ENCODE measurements around the gene HARS2. TPM values are rescaled to one million over a fixed set of nuclear protein-coding genes. Genes with fewer than 3 reads are reported as not detected.
A peak's percentile ranks its signal among the peaks of the same experiment; 100 is the strongest.
"Not testable (repeated sequence)": the region's sequence is repeated elsewhere in the genome, so short reads cannot be mapped to it uniquely, and the experiment has no call there.

The HARS2 gene
- polyA plus RNA-seq, 2 of the 4 experiments (the other 2 are of a cell fraction): 44.9 to 55.1 TPM

- ChIA-PET POLR2A (interaction anchor here (0.6 to 2.8 kb wide), 26 partner anchors 8 to 1322 kb away, joined by 3 to 32 read pairs (median 8); partner anchors contain the start of genes ANKHD1, APBB3, EIF4EBP3 and HARS1), CTCF (interaction anchor here (0.8 to 1.4 kb wide), 10 partner anchors 8 to 272 kb away, joined by 3 to 6 read pairs (median 3); no protein-coding TSS in a partner anchor)
- TF ChIP-seq FOXS1 (CRISPR knock-in tag; IDR thresholded peaks at IDR 0.05) (no peak), KDM5A (IDR thresholded peaks at IDR 0.05) (peak; percentile 80; the same call in 1 of the 2 replicates), SREBF2 (IDR thresholded peaks at IDR 0.05) (no peak)
- DNase-seq (ENCODE audit: low read depth in 1 of 2, low spot score in 1 of 2): no peak
- Histone ChIP-seq H3K4me3 (peak overlapping the region; percentile 83), H3K27ac (peak overlapping the region; percentile 85 to 91), H3K4me2 (peak overlapping the region; percentile 84), H3K4me1 (peaks cover 11% of the 10 kb centered on the region; the same call in 1 of the 3 replicates), H3K9me3 (no peaks in the 10 kb centered on the region)
- no peak for FAIRE-seq
- peak; percentile 32 to 39 for ATAC-seq
- 3% methylated on average over 18 of the region's 27 CpGs for WGBS (ENCODE audit: missing lambda C conversion rate)
These were observed 44.2 kb upstream of the HARS2 start for GRCh38 chr5:140647042-140647419.

- CTCF ChIA-PET: interaction anchor here (0.6 to 1.0 kb wide), 3 partner anchors 11 to 111 kb away, joined by 3 read pairs; partner anchors contain the start of genes EIF4EBP3, HARS1, IK and NDUFA2
- no peak for DNase-seq (ENCODE audit: low read depth in 1 of 2, low spot score in 1 of 2)
- POLR2A ChIA-PET: no interaction called here
- TF ChIP-seq RCOR1 (IDR thresholded peaks at IDR 0.05; ENCODE audit: low read depth, low read length): no peak
- TF ChIP-seq CBX2 (IDR thresholded peaks at IDR 0.05; ENCODE audit: borderline replicate concordance, low read depth): no peak
- TF ChIP-seq PHF8 (IDR thresholded peaks at IDR 0.05; ENCODE audit: borderline replicate concordance, low read depth): no peak
- no peak for TF ChIP-seq USF2 (IDR thresholded peaks at IDR 0.05)
- TF ChIP-seq, protein P1, sequence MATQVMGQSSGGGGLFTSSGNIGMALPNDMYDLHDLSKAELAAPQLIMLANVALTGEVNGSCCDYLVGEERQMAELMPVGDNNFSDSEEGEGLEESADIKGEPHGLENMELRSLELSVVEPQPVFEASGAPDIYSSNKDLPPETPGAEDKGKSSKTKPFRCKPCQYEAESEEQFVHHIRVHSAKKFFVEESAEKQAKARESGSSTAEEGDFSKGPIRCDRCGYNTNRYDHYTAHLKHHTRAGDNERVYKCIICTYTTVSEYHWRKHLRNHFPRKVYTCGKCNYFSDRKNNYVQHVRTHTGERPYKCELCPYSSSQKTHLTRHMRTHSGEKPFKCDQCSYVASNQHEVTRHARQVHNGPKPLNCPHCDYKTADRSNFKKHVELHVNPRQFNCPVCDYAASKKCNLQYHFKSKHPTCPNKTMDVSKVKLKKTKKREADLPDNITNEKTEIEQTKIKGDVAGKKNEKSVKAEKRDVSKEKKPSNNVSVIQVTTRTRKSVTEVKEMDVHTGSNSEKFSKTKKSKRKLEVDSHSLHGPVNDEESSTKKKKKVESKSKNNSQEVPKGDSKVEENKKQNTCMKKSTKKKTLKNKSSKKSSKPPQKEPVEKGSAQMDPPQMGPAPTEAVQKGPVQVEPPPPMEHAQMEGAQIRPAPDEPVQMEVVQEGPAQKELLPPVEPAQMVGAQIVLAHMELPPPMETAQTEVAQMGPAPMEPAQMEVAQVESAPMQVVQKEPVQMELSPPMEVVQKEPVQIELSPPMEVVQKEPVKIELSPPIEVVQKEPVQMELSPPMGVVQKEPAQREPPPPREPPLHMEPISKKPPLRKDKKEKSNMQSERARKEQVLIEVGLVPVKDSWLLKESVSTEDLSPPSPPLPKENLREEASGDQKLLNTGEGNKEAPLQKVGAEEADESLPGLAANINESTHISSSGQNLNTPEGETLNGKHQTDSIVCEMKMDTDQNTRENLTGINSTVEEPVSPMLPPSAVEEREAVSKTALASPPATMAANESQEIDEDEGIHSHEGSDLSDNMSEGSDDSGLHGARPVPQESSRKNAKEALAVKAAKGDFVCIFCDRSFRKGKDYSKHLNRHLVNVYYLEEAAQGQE (IDR thresholded peaks at IDR 0.05): no peak
- no peak for TF ChIP-seq ATOH8 (CRISPR knock-in tag; IDR thresholded peaks at IDR 0.05; ENCODE audit: low read depth)
- no peak for TF ChIP-seq NR3C1 (IDR thresholded peaks at IDR 0.05)
- FAIRE-seq: no peak
- Histone ChIP-seq H3K4me2 (no peak overlapping the region), H3K4me3 (no peak overlapping the region), H3K9me3 (no peaks in the 10 kb centered on the region), H3K27ac (no peak overlapping the region), H3K4me1 (0 out of 3 replicates have a peak, but pooled peaks cover under 1% of the 10 kb centered on the region)
- 97% methylated on average over 17 of the region's 17 CpGs for WGBS (ENCODE audit: missing lambda C conversion rate)
- ATAC-seq: no peak
These were observed 32.4 kb upstream of the HARS2 start for GRCh38 chr5:140658870-140659269.

- H3K27ac ChIP-seq; DNase-seq (ENCODE audit: low read depth in 1 of 2, low spot score in 1 of 2); ATAC-seq; H3K4me1 ChIP-seq; H3K9me3 ChIP-seq; H3K4me3 ChIP-seq; H3K4me2 ChIP-seq; FAIRE-seq; POLR2A ChIA-PET: not testable (repeated sequence)
- CTCF ChIA-PET: interaction anchor here (0.7 kb wide), 1 partner anchor 1409 kb away, joined by 4 read pairs; no protein-coding TSS in a partner anchor
- 87% methylated on average over 6 of the region's 6 CpGs for WGBS (ENCODE audit: missing lambda C conversion rate)
These were observed 30.9 kb upstream of the HARS2 start for GRCh38 chr5:140660371-140660770.

DNA sequence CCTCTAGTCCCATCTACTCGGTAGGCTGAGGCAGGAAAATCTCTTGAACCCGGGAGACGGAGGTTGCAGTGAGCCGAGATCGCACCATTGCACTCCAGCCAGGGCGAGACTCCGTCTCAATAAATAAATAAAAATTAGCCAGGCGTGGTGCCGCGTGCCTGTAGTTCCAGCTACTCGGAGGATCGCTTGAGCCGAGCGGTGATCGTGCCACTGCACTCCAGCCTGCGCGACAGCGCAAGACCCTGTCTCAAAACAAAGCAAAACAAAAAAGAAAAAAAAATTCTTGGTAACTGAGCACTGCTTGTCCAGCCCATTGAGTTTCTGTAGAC is 27.3 kb upstream of the HARS2 start:
- POLR2A ChIA-PET: interaction anchor here (1.0 to 2.5 kb wide), 4 partner anchors 17 to 1305 kb away, joined by 3 to 20 read pairs (median 8); partner anchors contain the start of genes HARS1, HARS2, IK and NDUFA2
- ATAC-seq (no peak), FAIRE-seq (no peak), DNase-seq (ENCODE audit: low read depth in 1 of 2, low spot score in 1 of 2) (no peak)
- peaks cover 18% of the 10 kb centered on the region; the same call in 1 of the 3 replicates for H3K4me1 ChIP-seq
- TF ChIP-seq RNF2 (IDR thresholded peaks at IDR 0.05; ENCODE audit: borderline replicate concordance, low read depth): no peak
- TF ChIP-seq USF2 (IDR thresholded peaks at IDR 0.05): no peak
- no peak for TF ChIP-seq NFE2L2 (conservative IDR thresholded peaks at IDR 0.05; ENCODE audit: low read length)
- H3K4me2 ChIP-seq: peak overlapping the region; percentile 99
- WGBS (ENCODE audit: missing lambda C conversion rate): 43% methylated on average over 18 of the region's 18 CpGs
- H3K9me3 ChIP-seq: no peaks in the 10 kb centered on the region
- peak overlapping the region; percentile 83 for H3K4me3 ChIP-seq
- CTCF ChIA-PET: interaction anchor here (1.0 to 1.4 kb wide), 2 partner anchors 9 to 16 kb away, joined by 3 read pairs; partner anchors contain the start of genes IK and NDUFA2
- H3K27ac ChIP-seq: peak overlapping the region; percentile 84 to 94

All from A549 (cell line).